ENCODE measurements around the gene ZNF124. TPM values are rescaled to one million over a fixed set of nuclear protein-coding genes. Genes with fewer than 3 reads are reported as not detected.

Gene ZNF124
- total RNA-seq, 1 experiment from 2014 or later, result 33.8 TPM

- no peak for TF ChIP-seq AFF4 (CRISPR knock-in tag; IDR thresholded peaks at IDR 0.05; ENCODE audit: borderline replicate concordance)
These were observed 12.4 kb upstream of the ZNF124 start (continued) for GRCh38 chr1:247184254-247184653.

GRCh38 chr1:247182994-247183393 lies 11.2 kb upstream of the ZNF124 start:
- TF ChIP-seq NFE2L1 (CRISPR knock-in tag; IDR thresholded peaks at IDR 0.05) (0 out of 2 replicates have a peak, but pooled peaks have one; percentile 20), OVOL2 (CRISPR knock-in tag; IDR thresholded peaks at IDR 0.05; ENCODE audit: borderline replicate concordance) (no peak)
- no peak for ATAC-seq
- Mint-ChIP-seq H3K4me3 (no peak overlapping the region), H3K27me3 (ENCODE audit: low read depth) (peaks cover 4% of the 10 kb centered on the region), H3K9me3 (peaks cover 30% of the 10 kb centered on the region), H3K4me1 (no peaks in the 10 kb centered on the region; the same call in 1 of the 2 replicates), H3K36me3 (peaks cover 18% of the 10 kb centered on the region), H3K27ac (no peak overlapping the region)
- DNase-seq (ENCODE audit: low spot score), result no peak
- CTCF ChIA-PET, result no interaction called here
- POLR2A ChIA-PET, result no interaction called here

- TF ChIP-seq ZNF317 (CRISPR knock-in tag; IDR thresholded peaks at IDR 0.05; ENCODE audit: borderline replicate concordance, low read depth), result no peak
- TF ChIP-seq ZNF121 (CRISPR knock-in tag; IDR thresholded peaks at IDR 0.05), result no peak
- no peak for TF ChIP-seq MLX (CRISPR knock-in tag; IDR thresholded peaks at IDR 0.05)
- TF ChIP-seq E2F5 (CRISPR knock-in tag; IDR thresholded peaks at IDR 0.05), result no peak
- no peak for TF ChIP-seq CBFB (CRISPR knock-in tag; IDR thresholded peaks at IDR 0.05; ENCODE audit: low read depth)
- no peak for TF ChIP-seq ZNF423 (CRISPR knock-in tag; IDR thresholded peaks at IDR 0.05)
- no peak for TF ChIP-seq ZNF425 (CRISPR knock-in tag; conservative IDR thresholded peaks at IDR 0.05)
- TF ChIP-seq ZNF281 (CRISPR knock-in tag; IDR thresholded peaks at IDR 0.05), result no peak
- no peak for TF ChIP-seq CREB1 (CRISPR knock-in tag; IDR thresholded peaks at IDR 0.05)
- no peak for TF ChIP-seq SMAD4 (CRISPR knock-in tag; IDR thresholded peaks at IDR 0.05)
- TF ChIP-seq SP1 (CRISPR knock-in tag; conservative IDR thresholded peaks at IDR 0.05), result no peak
- no peak for TF ChIP-seq ZNF263 (CRISPR knock-in tag; IDR thresholded peaks at IDR 0.05; ENCODE audit: low read depth)
- TF ChIP-seq OVOL2 (CRISPR knock-in tag; IDR thresholded peaks at IDR 0.05; ENCODE audit: borderline replicate concordance), result no peak
- TF ChIP-seq USF1 (CRISPR knock-in tag; IDR thresholded peaks at IDR 0.05), result no peak
- no peak for TF ChIP-seq IRF1 (CRISPR knock-in tag; IDR thresholded peaks at IDR 0.05)
- Mint-ChIP-seq H3K27me3 (ENCODE audit: low read depth) (peaks cover under 1% of the 10 kb centered on the region), H3K4me1 (no peaks in the 10 kb centered on the region; the same call in 1 of the 2 replicates), H3K36me3 (peaks cover 2% of the 10 kb centered on the region), H3K27ac (no peak overlapping the region), H3K4me3 (no peak overlapping the region), H3K9me3 (peaks cover 14% of the 10 kb centered on the region)
- ATAC-seq (no peak), DNase-seq (ENCODE audit: low spot score) (no peak)
- ChIA-PET POLR2A (interaction anchor here (0.6 kb wide), 1 partner anchor 1534 kb away, joined by 4 read pairs; no protein-coding TSS in a partner anchor), CTCF (no interaction called here)
These were observed 8.8 kb upstream of the ZNF124 start for GRCh38 chr1:247180581-247180980.

Measured in WTC11 (cell line).